GM10266 (cell line): ENCODE data around the gene LHX8.

ENCODE experiments used
- DNase-seq: peaks from one replicate; pipeline ENCODE4 v3.0.0; 2012; ENCODE audit errors: extremely low spot score
- TF ChIP-seq, protein P1 (sequence below): IDR thresholded peaks from 2 replicates; pipeline ENCODE4 v1.5.1; 2012; ENCODE audit warnings: mild to moderate bottlenecking, low read depth; ENCODE audit not compliant: control insufficient read depth, insufficient read depth; ENCODE audit errors: missing control alignments

Gene LHX8

DNA sequence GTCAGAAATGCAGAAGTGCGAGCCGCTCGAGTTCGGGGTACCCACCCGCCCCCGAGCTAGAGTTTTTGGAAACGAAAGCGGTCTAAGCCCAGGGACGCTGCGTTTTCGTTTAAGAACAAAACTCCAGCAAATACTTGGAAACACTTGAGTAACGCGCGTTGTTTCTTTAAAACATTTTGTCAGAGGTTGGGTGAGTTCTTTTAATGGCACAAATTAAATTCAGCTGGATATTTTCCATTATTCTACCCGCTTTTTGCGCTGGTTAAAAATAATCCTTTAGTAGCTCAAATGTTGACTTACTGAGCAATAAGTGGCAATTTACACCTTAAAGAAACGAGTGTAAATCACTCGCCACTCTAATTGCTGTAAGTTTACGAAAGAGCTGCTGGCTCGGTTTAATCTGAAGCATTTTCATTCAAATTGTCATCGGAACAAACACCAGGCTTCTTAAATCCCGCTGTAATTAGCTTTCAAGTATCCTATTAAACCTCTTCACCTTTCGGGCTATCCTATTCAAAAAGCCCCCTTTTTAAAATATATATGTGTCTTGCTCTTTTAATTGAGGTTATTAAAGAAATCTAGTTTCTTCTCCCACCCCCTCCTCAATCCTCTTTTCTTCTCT is 1.5 kb downstream of the LHX8 start:
- TF ChIP-seq, protein P1, sequence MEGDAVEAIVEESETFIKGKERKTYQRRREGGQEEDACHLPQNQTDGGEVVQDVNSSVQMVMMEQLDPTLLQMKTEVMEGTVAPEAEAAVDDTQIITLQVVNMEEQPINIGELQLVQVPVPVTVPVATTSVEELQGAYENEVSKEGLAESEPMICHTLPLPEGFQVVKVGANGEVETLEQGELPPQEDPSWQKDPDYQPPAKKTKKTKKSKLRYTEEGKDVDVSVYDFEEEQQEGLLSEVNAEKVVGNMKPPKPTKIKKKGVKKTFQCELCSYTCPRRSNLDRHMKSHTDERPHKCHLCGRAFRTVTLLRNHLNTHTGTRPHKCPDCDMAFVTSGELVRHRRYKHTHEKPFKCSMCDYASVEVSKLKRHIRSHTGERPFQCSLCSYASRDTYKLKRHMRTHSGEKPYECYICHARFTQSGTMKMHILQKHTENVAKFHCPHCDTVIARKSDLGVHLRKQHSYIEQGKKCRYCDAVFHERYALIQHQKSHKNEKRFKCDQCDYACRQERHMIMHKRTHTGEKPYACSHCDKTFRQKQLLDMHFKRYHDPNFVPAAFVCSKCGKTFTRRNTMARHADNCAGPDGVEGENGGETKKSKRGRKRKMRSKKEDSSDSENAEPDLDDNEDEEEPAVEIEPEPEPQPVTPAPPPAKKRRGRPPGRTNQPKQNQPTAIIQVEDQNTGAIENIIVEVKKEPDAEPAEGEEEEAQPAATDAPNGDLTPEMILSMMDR, result no peak
- DNase-seq, result no peak

DNA sequence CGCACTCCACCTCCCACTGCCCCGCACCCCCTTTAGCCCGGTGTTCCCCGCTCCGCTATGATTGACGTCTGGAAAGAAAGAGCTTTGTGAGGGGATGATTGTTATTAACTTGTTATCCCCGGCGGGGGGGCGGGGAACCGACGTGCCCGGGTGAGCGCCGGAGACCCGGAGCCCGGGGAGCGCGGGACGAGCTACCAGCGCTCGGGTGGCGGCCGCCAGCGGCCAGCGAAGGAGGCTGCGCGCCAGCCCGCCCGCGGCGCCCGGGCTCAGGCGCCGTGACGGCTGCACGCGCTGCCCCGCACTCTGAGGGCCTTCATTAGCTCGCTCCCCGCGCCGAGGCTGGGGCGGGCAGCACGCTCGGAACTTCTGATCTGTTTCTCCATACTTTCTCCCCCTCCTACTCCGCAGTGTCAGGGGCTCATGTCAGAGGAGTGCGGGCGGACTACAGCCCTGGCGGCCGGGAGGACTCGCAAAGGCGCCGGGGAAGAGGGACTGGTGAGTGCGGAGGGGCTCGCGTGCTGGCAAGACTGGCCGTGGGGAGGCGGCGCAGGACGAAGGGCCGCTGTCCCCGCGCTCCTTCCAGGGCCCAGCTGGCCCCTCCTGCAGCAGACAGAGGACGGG is 2.1 kb downstream of the LHX8 start:
- TF ChIP-seq, protein P1, result no peak

DNA sequence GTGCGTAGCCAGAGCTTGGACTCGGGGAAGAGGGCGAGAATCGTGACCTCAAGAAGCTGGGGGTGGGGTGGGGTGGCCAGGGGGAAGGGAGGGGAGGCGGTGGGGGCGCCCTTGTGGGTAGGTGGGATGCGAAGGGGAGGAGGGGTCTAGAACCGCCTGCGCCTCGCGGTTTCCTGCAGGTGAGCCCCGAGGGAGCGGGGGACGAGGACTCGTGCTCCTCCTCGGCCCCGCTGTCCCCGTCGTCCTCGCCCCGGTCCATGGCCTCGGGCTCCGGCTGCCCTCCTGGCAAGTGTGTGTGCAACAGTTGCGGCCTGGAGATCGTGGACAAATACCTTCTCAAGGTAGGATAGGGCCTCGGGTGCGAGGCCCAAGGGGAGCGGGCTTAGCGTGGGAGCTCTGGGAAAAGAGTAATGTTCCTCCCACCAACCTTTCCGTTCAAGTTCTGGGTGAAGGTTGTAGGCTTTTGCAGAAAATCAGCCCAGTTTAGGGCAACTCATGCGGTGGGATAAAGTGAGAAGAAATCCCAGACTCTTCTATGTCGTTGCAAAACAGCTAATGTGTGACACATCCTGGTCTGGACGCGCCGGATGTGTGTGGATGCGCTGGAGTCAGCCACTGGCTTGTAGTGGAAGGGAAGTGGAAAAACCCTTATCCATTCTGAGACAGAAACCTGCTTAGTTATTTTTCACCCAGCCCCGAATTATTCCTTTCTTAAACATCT is 2.9 kb downstream of the LHX8 start:
- no peak for DNase-seq

More for the DNA sequence above, 2.1 kb downstream of the LHX8 start:
- DNase-seq, result no peak

DNA sequence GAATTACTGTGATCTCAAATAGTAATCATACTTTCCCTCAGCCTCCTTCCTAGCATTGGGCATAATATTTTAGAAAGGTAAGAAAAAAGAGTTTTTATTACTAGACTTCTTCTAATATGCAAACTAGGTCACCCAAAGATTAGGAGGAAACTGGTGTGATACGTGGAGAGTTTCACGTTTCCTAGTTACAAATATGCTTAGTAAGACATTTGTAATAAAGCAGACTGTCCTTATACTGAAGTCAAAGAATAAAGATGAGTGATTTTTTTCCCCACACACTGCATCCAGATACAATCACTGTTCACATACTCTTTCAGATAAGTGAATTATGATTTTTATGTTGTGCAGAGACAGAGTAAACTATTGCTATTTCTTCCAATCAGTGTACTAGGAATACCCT is 17.9 kb downstream of the LHX8 start:
- no peak for DNase-seq
- TF ChIP-seq, protein P1, result no peak

More for the DNA sequence above, 2.9 kb downstream of the LHX8 start:
- TF ChIP-seq, protein P1, result no peak

DNA sequence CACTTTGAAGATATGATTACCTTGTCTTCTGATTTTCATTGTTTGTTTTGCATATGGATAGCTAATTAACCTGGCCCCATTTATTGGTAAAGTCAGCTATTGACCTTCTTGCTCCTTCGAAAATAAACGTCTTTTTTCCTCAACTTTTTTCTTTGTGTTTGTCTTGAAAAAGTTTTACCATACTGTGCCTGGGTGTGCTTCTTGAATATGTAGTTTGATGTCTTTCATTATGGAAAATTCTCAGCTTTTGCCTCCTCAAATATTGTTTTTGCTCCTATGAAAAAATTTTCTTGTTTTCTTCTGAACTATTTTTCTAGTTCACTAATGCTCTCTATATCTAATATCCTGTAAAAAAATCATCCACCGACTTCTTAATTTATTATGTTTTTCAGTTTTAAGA is 25.0 kb downstream of the LHX8 start:
- DNase-seq, result no peak
- TF ChIP-seq, protein P1, result no peak

DNA sequence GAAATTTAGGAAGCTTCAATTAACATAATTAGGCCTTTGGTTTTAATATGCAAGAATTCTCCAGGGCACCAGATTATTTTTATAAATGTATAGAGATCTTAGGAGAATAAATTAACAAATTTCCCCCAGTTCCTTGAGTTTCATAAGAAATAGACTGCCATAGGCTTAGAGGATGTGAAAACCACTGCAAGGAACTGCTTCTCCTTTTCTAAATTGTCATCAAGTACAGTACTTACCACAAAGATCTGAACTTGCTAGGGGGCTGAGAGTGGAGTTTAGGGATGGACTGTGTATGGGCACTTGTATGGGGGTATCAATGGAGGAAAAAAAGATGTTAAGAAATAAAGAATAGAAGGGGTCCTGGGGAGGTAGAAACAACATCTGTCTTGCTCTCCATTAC is 31.1 kb downstream of the LHX8 start:
- TF ChIP-seq, protein P1, result no peak
- DNase-seq, result no peak

DNA sequence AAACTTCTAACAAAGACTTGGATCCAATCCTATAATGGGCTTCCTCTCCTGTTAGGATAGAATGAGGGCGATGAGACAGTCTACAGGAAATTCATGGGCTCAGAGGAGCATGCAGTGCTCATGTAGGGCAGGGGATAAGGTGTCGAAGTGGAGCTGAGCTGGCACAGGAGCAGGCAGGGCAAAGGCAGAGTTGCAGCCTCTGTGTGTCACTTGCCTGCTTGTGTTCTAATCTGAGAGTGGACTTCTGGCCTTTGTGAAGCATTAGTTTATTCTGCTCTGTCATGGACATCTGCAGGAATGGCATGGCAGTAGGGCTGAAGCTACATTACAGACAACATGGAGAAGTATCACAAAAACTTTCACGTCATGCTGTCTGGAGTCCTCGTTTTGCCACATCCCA is 32.6 kb downstream of the LHX8 start:
- TF ChIP-seq, protein P1, result no peak
- DNase-seq, result no peak
